ENCODE data around the gene STEAP4.

The STEAP4 gene

GRCh38 chr7:88306590-88307048 lies at the start of gene STEAP4:
Gene STEAP4 (minus strand): TSS chr7:88306894. CDS start chr7:88284269, 22,625 bp downstream.
- peak in 10 of 51 donors; percentile 0 to 15 (median 2) for DNase-seq

DNA sequence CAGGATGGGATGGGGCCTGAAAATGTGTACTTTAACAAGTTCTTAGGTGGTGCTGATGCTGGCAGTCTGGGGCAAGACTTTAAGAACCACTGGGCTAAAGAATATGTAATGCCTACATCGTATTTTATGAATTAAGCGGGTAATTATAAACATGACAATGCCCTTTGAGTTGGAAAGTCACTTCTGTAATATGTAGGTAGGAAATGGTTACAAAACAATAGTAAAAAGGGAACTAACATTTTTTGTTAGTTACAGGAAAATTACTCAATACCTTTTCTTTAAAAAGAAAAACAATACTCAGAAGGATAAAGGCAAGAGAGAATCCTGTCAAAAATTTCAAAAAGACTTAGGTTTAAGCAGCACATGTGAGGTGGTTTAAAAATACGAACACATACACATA lies 48.3 kb upstream of the STEAP4 start:
- no peak for DNase-seq

DNA sequence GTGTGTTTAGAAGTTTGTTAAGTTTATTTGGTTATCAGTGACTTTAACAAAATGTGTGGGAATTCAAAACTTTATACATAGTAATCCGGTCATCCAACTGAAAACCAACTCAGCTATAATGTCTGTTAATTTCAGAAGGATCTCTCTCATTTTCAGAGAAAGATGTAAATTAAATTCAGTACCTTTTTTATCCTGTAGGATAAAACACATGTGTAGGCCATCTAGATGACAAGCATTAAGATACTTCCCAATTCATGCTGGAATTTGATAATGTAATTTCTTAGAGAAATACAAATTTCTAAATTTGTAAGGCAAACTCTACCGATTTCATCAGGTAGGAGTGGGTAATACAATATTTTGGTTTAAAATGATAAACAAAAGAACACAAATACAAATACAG lies 43.4 kb upstream of the STEAP4 start:
- DNase-seq: no peak

- no peak for DNase-seq
Measured at GRCh38 chr7:88347517-88347916, 40.8 kb upstream of the STEAP4 start.

DNA sequence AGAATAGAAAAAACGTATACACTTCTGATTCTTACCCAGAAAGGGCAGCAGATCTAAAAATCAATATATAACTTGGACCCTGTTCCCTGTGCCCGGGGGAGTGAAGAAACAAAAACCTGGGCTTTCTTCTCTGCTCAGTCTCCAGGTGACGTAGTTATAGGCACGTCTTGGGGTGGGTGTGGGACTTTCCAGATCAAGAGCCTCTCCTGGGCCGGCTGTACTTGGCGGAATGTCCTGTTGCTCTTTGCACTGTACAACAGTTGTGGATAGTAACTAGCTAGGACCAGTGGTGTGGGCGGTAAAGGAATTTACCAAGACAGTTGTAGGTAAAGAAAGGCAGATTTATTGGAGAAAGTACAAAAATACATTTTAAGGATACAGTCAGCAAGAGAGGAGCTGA lies 40.4 kb upstream of the STEAP4 start:
- no peak for DNase-seq

- DNase-seq: no peak
Measured at GRCh38 chr7:88346357-88346756, 39.7 kb upstream of the STEAP4 start.

GRCh38 chr7:88344956-88345832 lies 38.5 kb upstream of the STEAP4 start:
- peak in 31 of 51 donors; percentile 1 to 59 (median 23) for DNase-seq

DNA sequence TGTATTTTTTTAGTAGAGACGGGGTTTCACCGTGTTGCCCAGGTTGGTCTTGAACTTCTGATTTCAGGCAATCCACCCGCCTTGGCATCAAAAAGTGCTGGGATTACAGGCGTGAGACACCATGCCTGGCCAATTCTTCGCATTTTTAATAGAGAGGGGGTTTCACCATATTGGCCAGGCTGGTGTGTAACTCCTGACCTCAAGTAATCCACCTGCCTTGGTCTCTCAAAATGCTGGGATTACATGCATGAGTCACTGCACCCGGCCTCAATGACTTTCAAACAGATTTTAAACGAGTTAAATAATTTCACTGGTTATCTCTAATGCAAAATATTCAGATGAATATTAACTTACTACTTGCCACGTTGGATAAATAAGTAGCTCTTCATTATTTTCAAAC lies 37.6 kb upstream of the STEAP4 start:
- DNase-seq: no peak

GRCh38 chr7:88339195-88339922 lies 32.7 kb upstream of the STEAP4 start:
- no peak for DNase-seq

- DNase-seq: no peak
Measured at GRCh38 chr7:88338503-88338902, 31.8 kb upstream of the STEAP4 start.

DNA sequence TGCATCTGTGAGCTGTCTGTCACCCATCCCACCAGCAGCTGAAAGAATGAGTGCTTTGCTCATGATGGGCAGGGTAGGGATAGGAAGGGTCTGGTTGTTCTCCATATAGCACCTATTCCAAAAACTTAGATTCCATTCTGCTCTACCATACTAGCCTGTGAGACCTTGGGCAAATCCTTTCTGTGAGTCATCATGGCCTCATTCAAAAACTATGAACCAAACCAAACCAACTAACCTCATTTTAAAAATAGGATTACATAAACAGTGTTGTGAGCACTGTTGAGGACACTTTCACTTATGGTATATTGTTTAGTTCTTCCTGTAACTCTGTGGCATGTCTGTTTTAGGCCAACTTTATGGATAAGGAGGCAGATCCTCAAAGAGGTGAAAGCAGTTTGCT lies 30.9 kb upstream of the STEAP4 start:
- no peak for DNase-seq

GRCh38 chr7:88331322-88331721 lies 24.6 kb upstream of the STEAP4 start:
- no peak for DNase-seq

- DNase-seq: no peak
Measured at GRCh38 chr7:88329532-88330463, 23.1 kb upstream of the STEAP4 start.

- DNase-seq: no peak
Measured at GRCh38 chr7:88328787-88329186, 22.1 kb upstream of the STEAP4 start.

DNA sequence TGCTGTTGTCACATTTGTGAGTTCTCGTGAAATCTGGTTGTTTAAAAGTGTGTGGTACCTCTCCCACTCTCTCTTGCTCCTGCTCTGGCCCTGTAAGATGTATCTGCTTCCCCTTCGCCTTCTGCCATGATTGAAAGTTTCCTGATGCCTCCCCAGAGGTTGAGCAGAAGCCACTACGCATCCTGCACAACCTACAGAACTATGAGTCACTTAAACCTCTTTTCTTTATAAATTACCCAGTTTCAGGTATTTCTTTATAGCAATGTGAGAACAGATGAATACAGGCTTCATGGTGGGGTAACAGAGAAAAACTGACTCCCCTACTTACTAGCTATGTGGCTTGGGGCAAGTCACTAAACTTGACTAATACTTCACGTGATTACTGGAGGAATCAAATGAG lies 18.0 kb upstream of the STEAP4 start:
- DNase-seq: no peak

DNA sequence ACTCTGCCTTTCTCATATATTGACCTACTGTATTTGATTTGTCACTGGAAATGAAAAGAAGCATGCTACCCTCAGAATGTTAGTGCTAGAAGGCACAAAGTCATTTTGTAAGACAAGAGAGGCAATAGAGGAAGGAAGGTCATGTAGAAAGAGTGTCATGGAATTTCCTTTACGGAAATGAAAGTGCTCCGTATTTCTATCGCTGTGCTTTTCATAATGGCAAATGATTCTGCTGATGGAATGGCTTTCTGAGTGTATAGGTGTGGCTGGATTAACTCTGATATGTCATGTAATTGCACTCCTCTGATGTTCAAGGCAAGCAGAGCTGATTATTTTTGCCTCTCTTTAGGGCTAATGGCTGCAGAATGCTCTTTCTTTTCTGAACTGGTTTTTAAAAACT lies 15.5 kb upstream of the STEAP4 start:
- DNase-seq: no peak

- DNase-seq: no peak
Measured at GRCh38 chr7:88321694-88322093, 15.0 kb upstream of the STEAP4 start.

DNA sequence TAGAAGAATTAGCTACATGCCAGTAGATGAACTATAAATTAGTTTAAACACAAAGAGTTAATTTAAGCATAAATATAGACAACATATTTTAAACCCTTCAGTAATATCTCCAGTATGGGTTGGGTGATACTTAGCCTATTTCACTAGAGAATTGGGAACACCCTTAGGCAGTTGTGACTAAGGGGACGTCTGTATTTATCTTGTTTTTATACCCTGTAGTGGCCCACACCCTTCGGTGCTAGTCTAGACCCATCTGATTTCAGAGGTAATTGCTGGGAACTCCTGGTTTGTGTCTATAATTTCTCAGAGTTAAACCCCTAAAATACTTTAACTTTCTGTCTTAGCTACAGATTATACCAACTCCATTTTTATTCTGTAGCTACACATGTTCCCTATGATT lies 11.5 kb upstream of the STEAP4 start:
- no peak for DNase-seq

GRCh38 chr7:88317422-88317821 lies 10.7 kb upstream of the STEAP4 start:
- DNase-seq: no peak

GRCh38 chr7:88316456-88316855 lies 9.8 kb upstream of the STEAP4 start:
- DNase-seq: no peak

- DNase-seq: no peak
Measured at GRCh38 chr7:88315522-88315921, 8.8 kb upstream of the STEAP4 start.

DNA sequence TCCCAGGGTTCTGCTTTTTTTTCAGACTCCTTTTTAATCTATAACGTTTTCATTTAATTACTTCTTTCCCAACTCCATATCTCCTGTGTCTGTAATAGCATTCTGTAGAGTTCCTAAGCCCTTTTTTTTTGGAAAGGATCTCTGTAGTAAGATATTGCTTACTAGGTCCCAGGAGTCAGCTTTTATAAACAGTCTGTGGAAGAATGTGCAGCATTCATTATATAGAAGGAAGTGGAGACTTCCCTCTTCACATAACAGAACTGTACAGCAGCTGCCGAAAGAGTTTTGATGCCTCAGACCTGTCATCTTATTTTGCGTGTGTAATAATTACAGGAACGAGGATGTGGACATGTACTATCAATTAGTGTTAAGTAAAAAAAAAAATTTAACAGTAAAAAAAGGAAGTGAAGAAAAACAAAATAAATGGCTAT lies 7.4 kb upstream of the STEAP4 start:
- no peak for DNase-seq

All from hypothalamus (tissue), 51 donors.